Cardiac muscle cell (in vitro differentiated cells and primary cell): ENCODE measurements around the gene SKI. TPM values are rescaled to one million over a fixed set of nuclear protein-coding genes. Genes with fewer than 3 reads are reported as not detected.
"Not testable (repeated sequence)": the region's sequence is repeated elsewhere in the genome, so short reads cannot be mapped to it uniquely, and the experiment has no call there.

Experiments used
- DNase-seq, 2 donors: peaks; one replicate each; pipeline versions ENCODE4 v3.0.0 to v3.0.0-alpha.2; 2010 to 2017; ENCODE audit warnings: low read depth in 1 of 2, low spot score in 1 of 2
- H3K27ac ChIP-seq: fragments of 200-600 bp; sonication (generic); 2 replicates; pipeline ENCODE4 v1.5.1; 2016
- H3K27me3 ChIP-seq: fragments of 200-600 bp; sonication (generic); 2 replicates; pipeline ENCODE4 v1.6.0; 2016; ENCODE audit warnings: control low read depth
- H3K36me3 ChIP-seq: fragments of 200-600 bp; sonication (generic); 2 replicates; pipeline ENCODE4 v1.5.1; 2016; ENCODE audit warnings: control low read depth
- H3K4me1 ChIP-seq: fragments of 200-600 bp; sonication (generic); 2 replicates; pipeline ENCODE4 v1.8.1; 2017; ENCODE audit warnings: low read depth, mild to moderate bottlenecking, mixed run types
- H3K4me3 ChIP-seq: fragments of 200-600 bp; sonication (generic); 2 replicates; pipeline ENCODE4 v1.5.1; 2016; ENCODE audit warnings: mild to moderate bottlenecking
- H3K9me3 ChIP-seq: fragments of 200-600 bp; sonication (generic); 2 replicates; pipeline ENCODE4 v1.5.1; 2017; ENCODE audit warnings: low read depth, mild to moderate bottlenecking, control low read depth
- polyA plus RNA-seq: library from polyadenylated mRNA; unstranded; fragments of >200 nt; fragmentation: Nextera tagmentation; extraction: Ambion mirVana; gene quantifications from 2 replicates; pipeline ENCODE4 v1.2.1, GENCODE V29; 2016
- total RNA-seq: library from RNA; depleted of rRNA; stranded (reverse); fragments of >200 nt; gene quantifications from 2 replicates; pipeline ENCODE4 v1.2.3, GENCODE V29; 2016
- TF ChIP-seq, protein P1 (sequence below): IDR thresholded peaks from 2 replicates; pipeline ENCODE4 v1.5.1; 2012; ENCODE audit warnings: low read depth, mild to moderate bottlenecking, low read length

Gene SKI
- total and polyA plus RNA-seq, 2 experiments from 2014 or later = 2.7 to 31.9 TPM

- Histone ChIP-seq H3K4me1 (peaks cover 3% of the 10 kb centered on the region), H3K27me3 (no peaks in the 10 kb centered on the region), H3K27ac (no peak overlapping the region), H3K36me3 (no peaks in the 10 kb centered on the region), H3K4me3 (no peak overlapping the region), H3K9me3 (no peaks in the 10 kb centered on the region)
- TF ChIP-seq, protein P1, sequence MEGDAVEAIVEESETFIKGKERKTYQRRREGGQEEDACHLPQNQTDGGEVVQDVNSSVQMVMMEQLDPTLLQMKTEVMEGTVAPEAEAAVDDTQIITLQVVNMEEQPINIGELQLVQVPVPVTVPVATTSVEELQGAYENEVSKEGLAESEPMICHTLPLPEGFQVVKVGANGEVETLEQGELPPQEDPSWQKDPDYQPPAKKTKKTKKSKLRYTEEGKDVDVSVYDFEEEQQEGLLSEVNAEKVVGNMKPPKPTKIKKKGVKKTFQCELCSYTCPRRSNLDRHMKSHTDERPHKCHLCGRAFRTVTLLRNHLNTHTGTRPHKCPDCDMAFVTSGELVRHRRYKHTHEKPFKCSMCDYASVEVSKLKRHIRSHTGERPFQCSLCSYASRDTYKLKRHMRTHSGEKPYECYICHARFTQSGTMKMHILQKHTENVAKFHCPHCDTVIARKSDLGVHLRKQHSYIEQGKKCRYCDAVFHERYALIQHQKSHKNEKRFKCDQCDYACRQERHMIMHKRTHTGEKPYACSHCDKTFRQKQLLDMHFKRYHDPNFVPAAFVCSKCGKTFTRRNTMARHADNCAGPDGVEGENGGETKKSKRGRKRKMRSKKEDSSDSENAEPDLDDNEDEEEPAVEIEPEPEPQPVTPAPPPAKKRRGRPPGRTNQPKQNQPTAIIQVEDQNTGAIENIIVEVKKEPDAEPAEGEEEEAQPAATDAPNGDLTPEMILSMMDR = peak; percentile 20
- peak in 1 of 2 donors; percentile 90 for DNase-seq
Observed at GRCh38 chr1:2330519-2331199, 102.5 kb downstream of the SKI start.

DNA sequence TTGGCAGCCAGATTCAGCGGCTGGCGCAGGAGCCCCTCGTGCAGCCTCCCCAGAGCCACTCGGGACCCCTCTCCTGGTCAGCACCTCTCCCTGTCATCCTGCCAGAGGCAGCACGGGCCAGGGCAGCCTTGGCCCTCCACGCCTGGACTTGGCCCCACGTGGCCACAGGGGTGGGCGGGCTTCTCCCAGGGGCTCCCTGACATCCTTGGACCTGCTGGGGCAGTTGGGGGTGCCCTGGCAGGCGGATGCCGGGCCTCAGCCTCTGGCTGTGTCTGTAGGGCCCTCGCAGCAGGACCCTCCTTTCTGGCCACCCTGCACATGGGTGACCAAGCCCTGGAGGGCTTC is 103.1 kb downstream of the SKI start:
- Histone ChIP-seq H3K4me1 (peaks cover 3% of the 10 kb centered on the region), H3K27ac (no peak overlapping the region), H3K9me3 (no peaks in the 10 kb centered on the region), H3K27me3 (no peaks in the 10 kb centered on the region), H3K4me3 (no peak overlapping the region), H3K36me3 (no peaks in the 10 kb centered on the region)
- TF ChIP-seq, protein P1 = no peak
- DNase-seq = no peak

DNA sequence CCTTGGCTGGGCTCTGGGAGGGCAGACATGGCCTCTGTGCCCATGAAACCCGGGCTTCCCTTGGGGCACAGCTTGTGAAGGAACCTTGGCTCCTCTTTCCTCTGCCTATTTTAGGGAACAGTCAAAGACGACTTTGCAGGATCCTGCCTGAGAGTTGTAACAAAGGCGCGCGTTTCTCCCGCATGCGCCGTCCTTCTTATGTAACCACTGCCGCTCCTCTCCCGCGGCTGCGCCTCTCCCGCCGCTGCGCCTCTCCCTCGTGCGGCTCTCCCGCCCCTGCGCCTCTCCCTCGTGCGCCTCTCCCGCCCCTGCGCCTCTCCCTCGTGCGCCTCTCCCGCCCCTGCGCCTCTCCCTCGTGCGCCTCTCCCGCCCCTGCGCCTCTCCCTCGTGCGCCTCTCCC is 103.5 kb downstream of the SKI start:
- not testable (repeated sequence) for H3K36me3 ChIP-seq, H3K9me3 ChIP-seq, H3K27me3 ChIP-seq, H3K4me3 ChIP-seq, H3K27ac ChIP-seq, DNase-seq, H3K4me1 ChIP-seq

DNA sequence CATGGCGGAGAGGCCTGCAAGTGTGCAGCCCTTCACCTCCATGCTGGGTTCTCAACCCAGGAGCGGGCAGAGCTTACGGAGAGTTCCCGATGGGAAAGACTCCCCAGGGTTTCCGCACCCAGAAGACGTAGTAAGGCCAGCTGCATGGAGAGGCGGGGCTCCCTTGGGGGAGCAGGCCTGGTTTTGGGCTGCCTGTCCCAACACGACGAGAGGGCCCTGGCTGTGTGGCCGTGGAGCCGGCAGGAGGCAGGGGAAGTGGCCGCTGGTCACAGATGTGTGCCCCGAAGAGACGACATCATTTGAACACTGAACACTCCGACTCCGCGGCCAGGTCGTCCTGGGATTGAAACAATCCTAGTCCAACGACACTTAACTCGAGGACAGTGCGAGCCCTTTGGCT is 106.2 kb downstream of the SKI start:
- Histone ChIP-seq H3K4me1 (peaks cover under 1% of the 10 kb centered on the region), H3K4me3 (no peak overlapping the region), H3K9me3 (no peaks in the 10 kb centered on the region), H3K27ac (no peak overlapping the region), H3K36me3 (no peaks in the 10 kb centered on the region), H3K27me3 (no peaks in the 10 kb centered on the region)
- TF ChIP-seq, protein P1 = no peak
- DNase-seq = no peak

DNA sequence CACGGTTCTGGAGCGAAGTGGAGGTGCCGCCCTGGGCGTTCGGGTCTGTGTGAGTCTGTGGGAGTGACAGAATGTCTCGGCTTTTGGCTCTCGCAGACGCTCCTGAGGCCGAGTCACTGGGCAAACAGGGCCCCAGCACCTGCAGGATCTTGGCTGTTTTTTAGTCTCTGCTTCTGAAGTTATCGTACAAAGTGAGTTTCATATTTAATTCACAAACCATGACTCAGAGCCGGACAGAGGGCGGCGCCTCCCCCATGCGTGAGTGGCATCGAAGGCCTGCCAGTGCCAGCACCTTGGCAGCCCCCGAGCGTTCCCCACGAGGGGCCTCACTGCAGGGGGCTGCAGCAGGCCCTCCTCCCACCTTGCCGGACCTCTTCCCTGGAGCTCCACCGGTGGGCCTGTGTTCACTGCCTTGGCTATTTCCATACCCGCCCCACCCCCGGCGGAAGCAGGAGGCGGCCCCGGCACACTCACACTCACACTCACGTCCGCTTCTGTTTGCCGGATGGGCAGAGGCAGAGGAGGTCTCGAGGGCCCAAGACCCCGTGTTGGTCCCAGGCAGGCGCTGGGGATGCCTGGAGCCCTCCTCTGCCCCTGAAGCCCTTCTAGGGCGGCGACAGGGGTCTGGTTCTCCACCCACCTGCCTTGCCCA is 106.9 kb downstream of the SKI start:
- Histone ChIP-seq H3K27ac (no peak overlapping the region), H3K36me3 (no peaks in the 10 kb centered on the region), H3K4me1 (no peaks in the 10 kb centered on the region), H3K9me3 (no peaks in the 10 kb centered on the region), H3K4me3 (no peak overlapping the region), H3K27me3 (no peaks in the 10 kb centered on the region)
- TF ChIP-seq, protein P1 = no peak
- no peak for DNase-seq

GRCh38 chr1:2335721-2336455 is 107.8 kb downstream of the SKI start:
- Histone ChIP-seq H3K36me3 (no peaks in the 10 kb centered on the region), H3K27me3 (no peaks in the 10 kb centered on the region), H3K27ac (no peak overlapping the region), H3K4me3 (no peak overlapping the region), H3K9me3 (no peaks in the 10 kb centered on the region), H3K4me1 (no peaks in the 10 kb centered on the region)
- TF ChIP-seq, protein P1 = no peak
- no peak for DNase-seq
